LoVo (cell line): ENCODE data around the gene TTC7B.

ENCODE experiments used
- DNase-seq: peaks from one replicate; pipeline ENCODE4 v3.0.0-alpha.2; 2016; ENCODE audit warnings: low spot score

TTC7B gene

DNA sequence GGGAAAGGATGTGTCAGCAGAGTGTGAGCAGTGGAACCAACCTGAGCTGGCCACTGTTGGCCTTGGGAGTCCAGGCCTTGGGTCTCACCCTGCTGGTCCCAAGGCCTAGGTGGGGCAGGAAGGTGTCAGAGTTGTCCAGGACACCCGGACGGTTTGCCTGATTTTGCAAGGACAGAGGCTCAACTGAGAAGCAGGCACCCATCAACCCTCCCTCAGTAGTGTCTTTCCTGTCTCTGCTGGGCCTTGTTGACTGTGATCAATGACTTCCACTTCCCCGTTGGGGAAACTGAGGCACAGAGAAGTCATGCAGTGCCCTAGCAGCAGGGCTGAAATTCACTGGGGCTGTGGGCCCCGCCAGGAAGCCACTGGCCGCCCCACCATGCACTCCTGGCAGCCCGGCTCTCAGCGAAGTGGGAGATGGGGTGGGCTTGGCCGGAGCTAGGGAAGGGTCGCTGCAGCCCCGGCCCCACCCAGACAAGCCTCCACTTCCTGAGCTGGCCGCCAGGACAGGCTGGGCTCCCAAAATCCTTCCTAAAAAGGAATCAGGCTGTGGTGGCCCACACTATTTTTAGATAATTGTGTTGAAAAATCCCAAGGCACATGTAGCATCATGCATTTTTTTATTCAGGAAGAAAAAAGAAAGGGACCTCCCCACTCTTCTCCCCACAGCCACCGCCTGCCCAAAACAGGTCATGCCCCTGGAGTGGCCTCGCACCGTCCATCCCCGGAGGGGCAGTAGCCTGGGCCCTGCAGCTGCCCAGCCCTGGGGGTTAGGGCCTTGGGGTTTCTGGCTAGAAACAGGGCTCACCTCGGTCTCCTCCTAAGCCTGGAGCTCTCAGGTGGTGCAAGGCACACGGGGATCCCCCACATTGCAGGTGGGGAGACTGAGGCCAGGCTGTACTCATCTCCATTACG is 292.0 kb downstream of the TTC7B start:
- DNase-seq: no peak

DNA sequence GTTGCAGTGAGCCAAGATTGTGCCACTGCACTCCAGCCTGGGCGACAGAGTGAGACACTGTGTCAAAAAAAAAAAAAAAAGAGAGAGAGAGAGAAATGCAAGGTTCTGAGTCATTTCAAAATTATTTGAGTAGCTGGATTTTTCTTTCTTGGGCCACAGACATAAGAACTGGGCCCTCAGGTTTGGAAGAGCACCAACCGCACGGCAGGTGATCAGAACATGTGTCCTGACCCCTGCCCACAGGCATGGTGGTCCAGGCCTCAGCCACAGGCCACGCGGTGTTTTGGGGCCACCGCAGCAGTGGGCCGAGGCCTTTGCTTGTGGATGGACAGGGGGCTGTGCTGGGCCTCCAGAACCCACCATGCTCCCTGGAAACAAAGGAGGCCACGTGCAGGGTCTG is 292.7 kb downstream of the TTC7B start:
- no peak for DNase-seq

DNA sequence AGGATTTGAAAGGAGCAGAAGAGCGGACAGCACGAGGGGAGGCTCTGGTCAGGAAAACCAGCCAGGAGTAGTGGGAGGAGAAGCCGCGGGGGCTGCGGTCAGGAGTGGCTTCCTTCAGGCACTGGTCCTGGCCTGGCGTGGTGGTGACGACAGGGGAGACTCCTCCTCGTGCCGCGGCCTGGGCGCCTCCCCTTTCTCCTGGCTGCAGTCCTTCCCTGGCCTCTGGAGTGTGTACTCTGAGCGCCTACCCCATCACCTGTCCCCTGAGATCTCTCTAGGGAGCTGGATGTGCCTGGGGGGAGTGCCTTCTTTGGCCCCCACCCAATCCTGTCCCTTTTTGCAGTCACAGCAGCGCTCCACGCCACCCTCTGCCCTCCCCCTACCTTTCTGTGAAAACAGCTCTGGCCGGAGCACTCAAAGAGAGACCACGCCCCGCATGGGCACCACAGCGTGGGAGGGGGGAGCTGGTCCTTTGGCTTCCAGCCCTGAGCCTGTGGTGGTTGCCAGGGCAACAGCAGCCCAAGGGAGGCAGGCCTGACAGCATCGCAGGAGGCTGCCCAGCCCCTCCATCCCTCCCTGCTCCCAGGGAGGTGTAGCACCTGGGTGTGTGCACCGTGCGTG is 293.5 kb downstream of the TTC7B start:
- peak; percentile 36 for DNase-seq

DNA sequence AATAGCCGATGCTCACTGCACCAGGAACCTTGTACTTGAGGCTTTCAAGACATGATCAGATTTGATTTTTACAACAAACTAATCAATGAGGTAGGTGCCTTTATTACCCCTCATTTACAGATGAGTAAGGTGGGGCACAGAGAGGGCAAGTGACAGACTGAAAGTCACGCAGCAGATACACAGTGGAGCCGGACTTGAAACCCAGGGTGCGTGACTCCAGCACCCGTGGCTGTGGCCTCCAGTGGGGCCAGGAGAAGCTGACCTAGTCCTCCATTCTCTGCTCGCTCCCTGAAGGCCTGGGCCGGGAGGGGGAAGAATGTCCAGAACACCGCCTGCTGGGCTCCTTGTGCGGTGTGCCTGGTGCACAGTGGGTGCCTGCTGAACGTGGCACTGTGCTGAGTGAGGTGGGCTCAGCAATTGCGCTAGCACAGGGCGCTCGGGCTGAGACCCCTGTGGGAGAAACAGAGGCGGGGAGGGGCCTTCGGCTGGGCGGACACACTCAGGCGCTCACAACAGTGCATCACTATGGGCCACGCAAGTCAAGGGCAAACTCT is 294.2 kb downstream of the TTC7B start:
- DNase-seq: no peak

DNA sequence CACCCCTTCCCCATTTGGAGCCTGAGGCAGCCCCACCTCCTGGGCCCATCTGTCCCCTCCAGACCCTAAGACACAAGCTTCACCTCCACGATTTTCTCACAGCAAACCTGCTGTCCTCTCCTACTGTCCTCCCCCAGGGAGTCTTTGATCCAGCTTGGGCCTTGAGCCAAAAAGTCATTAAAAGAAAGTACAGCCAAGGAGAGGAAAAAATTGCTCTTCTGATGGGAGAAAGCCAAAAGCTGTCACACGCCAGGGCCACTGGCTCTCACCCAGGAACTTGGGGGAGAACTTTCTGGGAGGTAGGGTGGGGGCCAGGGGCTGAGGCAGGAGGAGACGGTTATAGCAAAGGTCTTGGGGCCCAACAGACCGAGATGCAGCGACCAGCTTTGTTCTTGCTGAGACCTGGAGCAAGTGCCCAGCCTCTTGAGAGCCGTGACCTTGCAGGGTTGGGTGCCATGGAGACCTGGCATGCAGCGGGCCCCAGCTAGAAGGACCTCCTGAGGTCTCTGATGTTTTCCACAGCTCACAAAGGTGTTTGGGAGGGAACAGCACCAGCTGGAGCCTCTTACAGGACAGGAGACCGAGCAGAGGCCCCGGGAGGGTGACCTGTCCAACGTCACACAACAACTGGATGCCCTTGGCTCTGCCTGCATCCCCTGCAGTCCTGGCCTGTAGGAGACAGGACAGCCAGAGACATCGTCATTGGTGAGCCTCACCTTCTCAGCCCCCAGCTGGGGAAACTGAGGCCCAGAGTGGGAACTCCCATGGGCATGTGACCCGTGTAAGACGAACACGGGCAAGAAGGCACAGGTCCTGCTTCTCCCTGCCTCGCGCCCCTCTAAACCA is 294.9 kb downstream of the TTC7B start:
- no peak for DNase-seq

DNA sequence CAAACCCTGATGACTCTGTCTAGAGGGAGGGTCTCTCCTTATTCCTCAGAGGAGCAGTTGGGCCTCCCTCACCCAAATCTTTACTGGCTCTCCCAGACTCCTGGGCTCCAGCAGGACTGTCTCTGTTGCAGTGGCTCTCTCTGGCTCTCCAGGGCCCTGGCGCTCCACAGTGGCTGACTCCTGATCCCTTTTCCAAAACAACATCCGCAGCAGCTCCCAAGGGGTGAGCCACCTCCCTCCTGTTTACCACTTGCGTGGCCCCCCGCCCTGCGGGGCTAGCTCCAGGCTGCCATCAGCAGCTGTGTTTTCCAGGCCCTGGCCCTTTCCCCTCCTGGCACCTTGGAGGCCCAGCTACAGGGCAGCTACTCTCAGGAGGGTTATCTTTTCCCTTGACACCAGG is 295.9 kb downstream of the TTC7B start:
- DNase-seq: no peak

DNA sequence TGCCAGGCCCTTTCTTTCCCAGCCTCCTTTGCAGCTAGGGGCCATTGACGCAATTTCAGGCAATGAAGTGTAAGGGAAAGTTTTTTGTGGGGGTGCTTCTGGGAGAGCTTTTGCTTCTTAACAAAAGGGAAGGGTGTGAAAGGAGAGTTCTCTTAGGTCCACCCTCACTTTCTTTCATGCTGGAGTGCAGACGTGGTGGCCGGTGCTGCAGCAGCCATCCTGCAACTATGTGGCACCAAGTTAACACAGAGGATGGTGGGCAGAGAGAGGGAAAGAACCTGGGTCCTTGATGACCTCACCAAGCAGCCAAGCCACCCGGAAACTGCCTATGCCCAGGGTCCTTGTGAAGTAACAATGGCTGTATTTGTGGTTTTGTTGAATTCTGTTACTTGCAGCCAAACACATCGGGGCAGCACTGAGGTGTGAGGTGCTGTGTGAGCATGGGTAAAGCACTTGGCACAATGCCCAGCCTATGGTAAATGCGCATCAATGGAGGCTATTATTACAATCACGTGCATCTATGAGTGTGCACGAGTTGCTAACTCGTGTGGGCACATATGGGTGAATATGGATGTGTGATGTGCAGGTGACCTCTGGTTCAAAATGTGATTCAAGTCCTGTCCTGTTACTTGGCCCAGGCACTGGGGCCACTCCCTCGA is 296.8 kb downstream of the TTC7B start:
- no peak for DNase-seq

DNA sequence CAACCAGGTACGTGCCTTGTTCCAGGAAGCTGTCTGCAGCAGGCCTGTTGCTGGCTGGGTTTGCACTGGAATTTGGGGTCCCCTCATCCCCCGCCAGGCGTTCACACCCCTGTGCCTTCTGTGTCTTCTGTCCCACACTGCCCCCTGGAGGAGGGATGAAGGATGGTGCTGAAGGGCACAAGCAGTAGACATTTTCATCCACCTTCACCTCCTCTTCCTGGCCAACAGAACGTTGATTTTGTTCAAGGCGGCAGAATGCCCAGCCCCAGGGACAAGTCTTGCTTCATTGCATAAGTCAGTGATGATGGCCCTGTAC is 297.3 kb downstream of the TTC7B start:
- peak; percentile 22 for DNase-seq

DNA sequence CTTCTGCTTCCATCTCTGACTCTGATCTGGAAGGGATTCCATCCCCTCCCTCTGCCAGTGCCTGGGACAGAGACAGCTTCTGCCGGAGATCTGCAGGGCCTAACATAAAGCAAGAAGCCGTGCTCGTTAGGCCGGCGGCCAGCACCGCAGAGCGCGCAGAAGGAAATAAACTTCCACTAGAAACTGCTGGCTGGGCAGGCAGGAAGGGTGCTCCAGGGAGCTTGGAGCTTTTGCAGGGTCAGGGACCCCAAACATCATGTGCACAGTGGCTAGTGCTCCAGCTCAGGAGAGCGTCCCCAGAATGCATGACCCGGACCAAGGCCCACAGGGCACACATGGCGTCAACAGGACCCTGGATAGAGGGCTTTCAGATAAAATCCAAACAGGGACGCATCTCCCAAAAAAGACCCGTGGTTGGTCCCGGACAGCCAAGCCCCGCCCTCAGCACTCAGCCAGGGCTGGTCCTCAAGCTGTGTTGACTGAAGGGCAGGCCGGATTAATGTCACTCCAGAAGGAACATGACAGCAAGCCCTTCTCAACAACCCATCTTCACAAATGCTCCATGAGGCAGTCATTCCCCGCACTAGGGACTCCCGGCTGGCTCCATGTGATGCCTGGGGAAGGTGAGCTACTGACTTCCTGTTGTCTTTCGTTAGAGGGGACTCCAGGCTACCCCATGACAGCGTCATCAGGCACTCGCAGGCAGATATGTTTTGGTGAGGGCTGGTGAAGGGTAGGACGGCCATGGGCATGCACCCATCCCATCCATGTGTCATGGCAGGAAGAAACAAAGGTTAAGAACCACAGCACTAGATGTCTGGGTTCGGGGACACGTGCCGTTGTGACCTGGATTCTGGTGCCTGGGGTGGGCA is 297.9 kb downstream of the TTC7B start:
- no peak for DNase-seq

DNA sequence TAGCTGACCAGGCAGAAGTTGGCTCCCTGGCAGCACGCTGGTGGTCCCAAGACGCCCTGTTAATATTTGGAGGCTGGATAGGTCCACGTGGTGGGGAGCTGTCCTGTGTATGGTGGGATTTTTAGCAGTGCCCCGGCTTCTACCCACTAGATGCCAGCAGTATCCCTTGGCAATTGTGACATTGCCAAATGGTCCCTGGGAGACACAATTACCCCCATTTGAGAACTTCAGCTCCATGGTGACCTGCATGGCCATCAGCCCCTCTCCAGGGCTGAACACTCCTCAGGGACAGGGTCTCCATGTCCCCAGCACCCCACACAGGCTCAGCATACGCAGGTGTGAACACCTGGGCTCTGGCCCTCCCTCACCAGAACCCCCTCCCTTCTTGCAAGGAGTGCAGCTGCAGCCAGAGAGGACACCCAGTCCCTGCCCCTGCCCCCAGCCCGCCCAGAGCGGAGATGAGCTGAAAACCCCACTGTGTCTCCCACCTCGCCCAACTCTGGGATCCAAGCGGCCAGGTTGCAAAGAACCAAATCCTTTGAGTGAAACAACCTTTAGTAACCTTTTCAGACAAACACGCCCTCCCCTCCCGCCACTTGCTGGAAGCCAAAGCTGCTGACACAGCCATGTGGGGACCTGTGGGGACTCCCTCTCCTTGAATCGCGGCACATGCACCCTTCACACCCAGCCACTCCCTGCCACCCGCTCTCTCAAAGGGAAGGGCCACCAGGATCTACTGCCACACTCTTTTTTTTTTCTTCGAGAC is 299.0 kb downstream of the TTC7B start:
- DNase-seq: no peak

DNA sequence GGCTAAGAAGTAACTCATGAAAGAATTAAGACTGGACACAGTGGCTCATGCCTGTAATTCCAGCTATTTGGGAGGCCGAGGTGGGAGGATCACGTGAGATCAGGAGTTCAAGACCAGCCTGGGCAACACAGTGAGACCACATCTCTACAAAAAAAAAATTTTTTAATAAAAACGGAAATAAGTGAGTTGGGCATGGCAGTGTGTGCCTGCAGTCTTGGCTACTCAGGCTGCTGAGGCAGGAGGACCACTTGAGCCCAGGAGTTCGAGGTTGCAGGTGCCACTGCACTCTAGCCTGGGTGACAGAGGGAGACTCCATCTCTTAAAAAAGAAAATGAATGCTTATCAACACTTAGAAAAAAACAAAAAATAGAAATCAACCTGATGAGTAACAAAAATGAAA is 301.7 kb downstream of the TTC7B start:
- DNase-seq: no peak

DNA sequence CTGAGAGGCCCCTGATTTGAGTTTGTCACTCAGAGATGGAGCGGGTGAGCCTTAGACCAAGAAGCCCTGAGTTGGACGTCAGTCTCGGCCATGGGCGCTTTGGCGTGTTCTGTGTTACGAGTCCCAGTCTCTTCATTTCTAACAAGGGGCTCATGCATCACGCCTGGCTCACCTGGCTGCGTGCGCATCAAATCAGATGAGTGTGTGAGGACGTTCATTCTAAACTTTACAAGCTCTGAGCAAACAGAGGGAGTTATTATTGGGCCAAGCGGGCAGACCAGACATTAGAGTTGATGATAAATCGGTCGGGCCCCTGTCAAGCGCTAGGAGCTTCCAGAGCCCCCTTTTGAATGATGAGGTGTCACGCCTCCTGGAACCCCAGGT is 302.2 kb downstream of the TTC7B start:
- no peak for DNase-seq

DNA sequence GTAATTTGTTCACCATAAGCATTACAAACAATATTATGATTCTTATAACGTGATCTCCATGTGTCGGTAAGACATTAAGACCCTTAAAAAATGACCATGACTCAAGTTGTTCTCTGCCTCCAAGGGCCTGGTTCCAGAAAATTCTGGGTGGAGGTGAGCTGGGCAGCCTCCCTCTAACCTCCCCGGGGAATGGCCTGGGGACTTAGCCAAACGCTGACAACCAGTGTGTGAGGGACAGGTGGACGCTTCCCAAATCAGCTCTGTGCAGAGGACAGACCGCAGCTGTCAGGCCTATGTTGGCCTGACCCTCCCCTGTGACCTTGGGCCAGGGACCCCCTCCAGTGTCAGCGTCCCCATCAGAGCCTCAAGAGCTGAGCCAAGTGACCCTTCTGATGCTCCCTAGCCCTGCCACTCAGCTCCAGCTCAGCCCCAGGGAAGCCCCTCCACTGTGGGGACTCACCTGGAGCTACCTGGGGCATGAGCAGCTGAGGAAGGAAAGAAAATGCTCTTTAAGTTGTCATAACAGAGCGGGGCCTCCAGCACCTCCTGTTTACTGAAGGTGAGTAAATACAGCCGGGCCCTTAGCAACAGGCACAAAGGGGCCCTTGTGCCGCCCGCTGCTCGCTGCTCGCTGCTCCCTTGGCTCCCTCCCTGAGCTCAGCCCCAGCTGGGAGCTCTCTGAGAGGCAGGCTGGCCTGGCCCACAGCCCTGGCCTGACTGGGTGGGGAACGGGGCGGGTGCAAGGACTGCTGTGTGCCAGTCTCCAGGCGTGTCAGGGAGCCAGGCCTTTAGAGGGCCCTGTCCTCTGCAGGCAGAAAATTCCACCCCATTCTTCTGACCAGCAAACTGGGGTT is 302.8 kb downstream of the TTC7B start:
- DNase-seq: peak; percentile 48

DNA sequence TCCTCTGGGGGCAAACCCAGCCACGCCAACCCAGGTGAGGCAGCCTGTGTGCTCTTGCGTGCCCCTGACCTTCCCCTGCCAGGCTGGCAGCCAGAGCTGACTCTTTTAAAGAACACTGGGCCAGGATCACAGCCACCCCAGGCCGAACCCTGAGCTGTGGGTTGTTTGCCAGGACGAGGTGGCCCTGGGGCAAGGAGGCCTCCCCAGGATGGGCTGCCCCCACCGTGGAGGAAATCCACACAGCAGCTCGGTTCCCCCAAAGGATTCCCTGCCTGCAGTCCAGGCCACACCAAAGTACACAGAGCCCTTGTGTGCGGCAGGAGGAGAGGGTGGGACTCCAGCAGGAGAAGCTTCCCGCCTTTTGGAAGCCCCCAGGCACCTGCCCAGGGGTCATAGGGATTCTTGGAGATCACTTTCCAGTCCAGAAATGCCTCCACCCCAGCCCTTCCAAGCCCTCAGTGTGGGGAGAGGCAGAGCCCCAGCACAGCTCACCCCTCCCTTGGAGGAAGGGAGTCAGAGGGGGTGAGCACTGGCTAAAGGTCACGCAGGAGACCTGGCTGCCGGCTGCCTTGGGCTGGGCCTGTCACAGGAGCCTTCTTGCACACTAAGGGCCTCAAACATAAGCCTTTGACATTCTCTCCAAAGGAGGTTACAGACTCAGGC is 303.8 kb downstream of the TTC7B start:
- DNase-seq: no peak

DNA sequence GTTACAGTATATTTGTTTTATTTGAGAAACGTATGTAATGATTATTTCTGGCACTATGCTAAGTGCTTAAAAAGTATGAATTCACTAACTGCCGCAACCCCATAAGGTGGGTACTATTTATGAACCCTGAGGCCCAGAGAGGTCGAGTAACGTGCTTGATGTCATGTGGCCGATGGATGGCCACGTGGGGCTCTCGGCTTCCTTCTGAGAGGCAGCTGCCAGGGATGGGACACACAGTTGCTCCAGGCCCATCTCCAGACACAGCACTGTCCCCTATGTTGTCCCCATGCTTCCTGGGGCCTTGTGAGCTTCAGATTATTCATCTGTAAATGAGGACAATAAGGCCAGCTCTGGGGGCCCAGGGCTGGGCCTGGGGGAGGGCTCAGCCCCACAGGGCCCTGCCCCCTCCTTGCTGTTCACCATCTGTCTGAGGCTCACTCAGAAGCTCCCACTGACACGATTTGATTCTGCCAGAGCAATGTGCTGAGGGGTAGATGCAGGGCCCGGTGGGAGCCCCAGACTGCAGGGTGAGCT is 304.4 kb downstream of the TTC7B start:
- DNase-seq: no peak

DNA sequence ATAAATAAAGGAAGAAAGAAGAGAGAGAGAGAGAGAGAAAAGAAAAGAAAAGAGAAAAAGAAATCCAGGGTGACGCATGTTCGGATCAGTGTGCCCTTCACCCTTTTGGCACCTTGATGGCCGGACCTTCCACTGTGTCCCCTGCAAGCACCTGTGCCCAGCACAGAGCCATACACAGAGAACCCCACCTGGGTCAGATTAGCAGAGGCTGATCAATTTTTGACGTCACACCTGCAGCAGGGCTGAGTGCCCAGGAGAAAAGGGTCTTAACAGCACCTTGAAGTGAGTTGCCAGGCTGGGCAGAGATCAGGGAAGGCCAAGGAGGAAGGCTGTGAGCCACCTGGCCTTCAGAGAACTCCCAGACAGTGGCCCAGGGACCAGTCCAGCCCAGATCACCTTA is 305.0 kb downstream of the TTC7B start:
- no peak for DNase-seq

DNA sequence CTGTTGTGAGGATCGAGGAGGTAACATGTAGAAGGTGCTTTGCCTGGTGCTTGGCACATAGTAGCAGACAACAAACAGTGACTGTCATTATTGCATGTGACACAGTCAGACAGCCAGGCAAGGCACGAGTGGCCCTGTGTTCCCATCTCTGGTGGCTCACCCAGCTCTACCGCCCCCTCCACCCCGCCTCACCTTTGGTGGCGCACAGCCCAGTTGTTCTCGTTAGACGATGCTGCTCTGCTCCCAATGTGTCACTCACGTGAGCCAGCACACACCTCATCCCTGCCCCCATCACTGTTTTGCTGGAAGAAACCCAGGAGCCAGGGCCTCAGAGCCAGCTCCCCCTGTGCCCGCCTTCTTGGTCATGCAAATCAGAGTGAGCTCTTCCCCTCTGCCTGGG is 306.1 kb downstream of the TTC7B start:
- no peak for DNase-seq

DNA sequence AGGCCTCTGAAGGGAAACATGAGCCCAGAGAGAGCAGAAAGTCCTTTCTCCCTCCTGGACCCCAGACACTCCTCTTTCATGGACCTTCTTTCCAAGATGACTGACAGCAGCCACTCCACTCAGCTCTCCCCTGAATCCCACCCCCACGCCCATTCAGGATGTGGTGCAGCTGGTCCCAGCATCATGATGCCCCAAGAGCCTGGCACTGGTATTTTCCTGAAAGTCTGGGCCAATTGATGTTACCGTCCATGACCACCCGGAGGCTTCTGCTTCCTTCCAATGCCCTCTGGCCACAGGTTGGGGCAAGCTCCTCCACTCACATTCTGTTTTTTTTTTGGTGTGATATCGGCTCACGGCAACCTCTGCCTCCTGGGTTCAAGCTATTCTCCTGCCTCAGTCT is 306.8 kb downstream of the TTC7B start:
- DNase-seq: no peak
